ENCODE results near the gene KLK13.

The KLK13 gene

GRCh38 chr19:51023946-51024345 is 40.9 kb downstream of the KLK13 start:
- no peak overlapping the region for H3K4me3 ChIP-seq (ENCODE audit: low read depth, low read length)

- H3K4me3 ChIP-seq (ENCODE audit: low read depth, low read length): no peak overlapping the region
Observed at GRCh38 chr19:51022526-51022925, 42.4 kb downstream of the KLK13 start.

GRCh38 chr19:51020988-51021651 is 43.8 kb downstream of the KLK13 start:
- H3K4me3 ChIP-seq (ENCODE audit: low read depth, low read length): no peak overlapping the region

GRCh38 chr19:51019544-51019925 is 45.4 kb downstream of the KLK13 start, which contains the start of gene KLK10:
Gene KLK10, minus strand, starts transcription at chr19:51019709. Its CDS starts 579 bp downstream, at chr19:51019130.
- H3K4me3 ChIP-seq (ENCODE audit: low read depth, low read length): peak within 1 kb of the TSS; percentile 24

GRCh38 chr19:51018745-51019543 is 45.9 kb downstream of the KLK13 start:
- peak overlapping the region; percentile 24 for H3K4me3 ChIP-seq (ENCODE audit: low read depth, low read length)

GRCh38 chr19:51016798-51017683 is 47.9 kb downstream of the KLK13 start:
- peak overlapping the region; percentile 58 for H3K4me3 ChIP-seq (ENCODE audit: low read depth, low read length)

DNA sequence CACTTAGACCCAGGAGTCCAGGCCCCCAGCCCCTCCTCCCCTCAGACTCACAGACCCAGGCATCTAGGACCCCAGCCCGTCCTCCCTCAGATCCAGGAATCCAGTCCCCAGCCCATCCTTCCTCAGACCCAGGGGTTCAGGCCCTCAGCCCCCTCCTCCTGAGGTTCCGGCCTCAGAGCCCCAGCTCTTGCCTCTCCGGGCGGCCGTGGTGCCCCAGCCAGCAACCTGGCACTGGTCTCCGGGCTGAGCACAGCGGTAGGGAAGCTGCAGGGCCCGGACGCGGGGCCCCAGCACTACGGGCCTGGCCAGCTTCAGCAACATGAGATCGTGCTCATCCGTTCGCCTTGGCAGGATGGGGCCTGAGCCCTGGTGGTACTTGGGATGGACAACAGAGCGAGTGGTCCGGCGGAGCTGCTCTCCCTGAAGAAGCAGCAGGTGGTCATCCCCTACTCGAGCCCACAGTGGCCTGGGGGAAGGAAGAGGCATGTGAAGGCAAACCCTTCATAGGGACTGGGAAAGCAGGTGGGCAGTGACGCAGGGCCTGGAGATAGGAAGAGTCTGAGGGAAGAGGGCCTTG is 49.1 kb downstream of the KLK13 start:
- H3K4me3 ChIP-seq (ENCODE audit: low read depth, low read length): no peak overlapping the region

GRCh38 chr19:51014242-51014641 is 50.6 kb downstream of the KLK13 start:
- no peak overlapping the region for H3K4me3 ChIP-seq (ENCODE audit: low read depth, low read length)

GRCh38 chr19:51012661-51013190 is 52.2 kb downstream of the KLK13 start:
- H3K4me3 ChIP-seq (ENCODE audit: low read depth, low read length): no peak overlapping the region

DNA sequence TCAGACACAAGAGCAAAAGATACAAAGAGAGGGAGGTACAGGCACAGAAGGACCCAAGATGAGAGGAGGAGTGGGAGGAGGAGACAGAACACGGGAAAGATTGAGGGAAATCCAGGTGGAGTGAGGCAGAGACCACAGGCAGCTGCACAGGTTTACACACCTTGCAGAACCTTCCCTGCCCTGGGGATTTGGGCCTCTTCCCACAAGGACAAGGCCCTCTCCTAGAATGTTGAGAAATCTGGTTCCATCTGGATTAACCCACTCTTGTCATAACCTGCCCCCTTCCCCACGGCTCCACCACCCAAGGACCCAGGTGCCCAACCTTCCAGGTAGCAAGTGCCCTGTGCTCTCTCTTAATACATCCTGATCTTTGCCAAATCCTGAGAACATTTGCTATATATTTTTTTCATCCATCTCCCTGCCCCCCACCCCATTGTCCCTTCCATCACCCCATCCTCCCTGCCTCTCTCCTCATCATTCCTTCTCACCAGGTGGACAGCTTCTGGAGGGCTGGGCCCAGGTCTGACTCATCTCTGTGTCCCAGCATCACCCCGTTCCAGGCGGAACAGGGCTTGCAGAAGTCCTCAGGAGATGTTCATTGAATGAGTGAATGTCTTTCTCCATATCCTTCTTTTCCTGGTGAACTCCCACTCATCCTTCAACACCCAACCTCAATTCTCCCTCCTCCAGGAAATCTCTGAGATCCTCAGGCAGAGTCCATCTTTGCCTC is 54.7 kb downstream of the KLK13 start:
- no peak overlapping the region for H3K4me3 ChIP-seq (ENCODE audit: low read depth, low read length)

DNA sequence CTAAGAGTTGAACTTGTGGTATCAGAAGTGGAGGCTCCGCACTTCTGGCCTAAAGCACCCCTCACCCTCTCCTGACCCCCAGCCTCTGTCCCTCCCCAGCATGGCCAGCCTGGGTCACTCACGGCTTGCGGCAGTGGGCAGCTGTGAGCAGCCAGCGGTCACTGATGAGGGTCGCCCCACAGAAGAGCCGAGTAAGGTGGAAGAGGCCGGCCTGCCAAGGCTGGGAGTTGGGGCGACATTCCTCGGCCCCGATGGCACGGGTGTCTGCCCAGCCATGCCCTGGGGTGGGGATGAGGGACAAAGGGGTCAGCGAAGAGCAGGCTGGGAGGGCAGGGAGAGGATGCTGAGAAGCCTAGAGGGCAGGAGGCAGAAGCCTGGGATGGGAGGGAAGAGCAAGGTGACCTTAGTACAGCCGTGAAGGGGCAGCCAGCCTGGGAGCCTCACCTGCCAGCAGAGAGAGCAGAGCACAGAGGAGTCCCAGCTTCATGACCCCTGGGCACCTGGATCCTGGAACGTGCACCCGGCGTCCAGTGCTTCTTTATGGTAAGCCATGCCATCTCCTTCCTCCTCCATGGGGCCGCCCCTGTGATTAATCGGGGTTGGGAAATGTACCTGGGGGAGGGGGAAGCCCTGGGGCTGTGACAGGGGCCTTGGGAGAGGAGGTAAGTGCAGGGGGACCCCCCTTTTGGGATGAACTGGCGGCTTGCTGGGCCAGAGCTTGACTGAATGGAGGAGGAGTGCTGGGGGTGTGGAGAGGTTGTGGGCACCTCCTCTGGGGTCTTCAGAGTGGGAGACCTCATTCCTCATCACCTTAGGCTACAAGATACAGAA is 55.6 kb downstream of the KLK13 start:
- no peak overlapping the region for H3K4me3 ChIP-seq (ENCODE audit: low read depth, low read length)

GRCh38 chr19:51007488-51007887 is 57.4 kb downstream of the KLK13 start:
- H3K4me3 ChIP-seq (ENCODE audit: low read depth, low read length): no peak overlapping the region

GRCh38 chr19:51006406-51006805 is 58.5 kb downstream of the KLK13 start:
- no peak overlapping the region for H3K4me3 ChIP-seq (ENCODE audit: low read depth, low read length)

Measured in iPS-11a (cell line).